NT2/D1 (cell line): ENCODE measurements around the gene ZNF844.

ENCODE experiments used
- DNase-seq: peaks from one replicate; pipeline ENCODE4 v3.0.0-alpha.2; 2011; ENCODE audit warnings: low read depth, low spot score
- H3K27me3 ChIP-seq: 2 replicates; pipeline ENCODE4 v1.6.0; 2011; ENCODE audit warnings: mild to moderate bottlenecking; ENCODE audit not compliant: insufficient read length, insufficient read depth
- H3K36me3 ChIP-seq: 2 replicates; pipeline ENCODE4 v1.6.1; 2011; ENCODE audit warnings: mild to moderate bottlenecking, low read length, mixed read lengths; ENCODE audit not compliant: insufficient read depth, insufficient read length
- H3K4me1 ChIP-seq: 2 replicates; pipeline ENCODE4 v1.5.1; 2011; ENCODE audit not compliant: insufficient read depth, insufficient read length
- H3K4me3 ChIP-seq: 2 replicates; pipeline ENCODE4 v1.5.1; 2011; ENCODE audit warnings: low read depth; ENCODE audit not compliant: insufficient read length
- H3K9ac ChIP-seq: 2 replicates; pipeline ENCODE4 v1.6.0; 2011; ENCODE audit warnings: low read depth; ENCODE audit not compliant: insufficient read length
- H3K9me3 ChIP-seq: 2 replicates; pipeline ENCODE4 v1.5.1; 2011; ENCODE audit warnings: mild to moderate bottlenecking, low read length; ENCODE audit not compliant: insufficient read depth
- SUZ12 ChIP-seq: IDR thresholded peaks from 2 replicates; pipeline ENCODE4 v1.6.1; 2011; ENCODE audit not compliant: insufficient read length, insufficient read depth; ENCODE audit errors: extremely low read depth
- YY1 ChIP-seq: IDR thresholded peaks from 2 replicates; pipeline ENCODE4 v1.6.1; 2011; ENCODE audit not compliant: insufficient read length, insufficient read depth
- ZNF274 ChIP-seq: IDR thresholded peaks from 2 replicates; pipeline ENCODE4 v1.6.1; 2011; ENCODE audit warnings: mild to moderate bottlenecking, low read depth, low read length

ZNF844 gene

DNA sequence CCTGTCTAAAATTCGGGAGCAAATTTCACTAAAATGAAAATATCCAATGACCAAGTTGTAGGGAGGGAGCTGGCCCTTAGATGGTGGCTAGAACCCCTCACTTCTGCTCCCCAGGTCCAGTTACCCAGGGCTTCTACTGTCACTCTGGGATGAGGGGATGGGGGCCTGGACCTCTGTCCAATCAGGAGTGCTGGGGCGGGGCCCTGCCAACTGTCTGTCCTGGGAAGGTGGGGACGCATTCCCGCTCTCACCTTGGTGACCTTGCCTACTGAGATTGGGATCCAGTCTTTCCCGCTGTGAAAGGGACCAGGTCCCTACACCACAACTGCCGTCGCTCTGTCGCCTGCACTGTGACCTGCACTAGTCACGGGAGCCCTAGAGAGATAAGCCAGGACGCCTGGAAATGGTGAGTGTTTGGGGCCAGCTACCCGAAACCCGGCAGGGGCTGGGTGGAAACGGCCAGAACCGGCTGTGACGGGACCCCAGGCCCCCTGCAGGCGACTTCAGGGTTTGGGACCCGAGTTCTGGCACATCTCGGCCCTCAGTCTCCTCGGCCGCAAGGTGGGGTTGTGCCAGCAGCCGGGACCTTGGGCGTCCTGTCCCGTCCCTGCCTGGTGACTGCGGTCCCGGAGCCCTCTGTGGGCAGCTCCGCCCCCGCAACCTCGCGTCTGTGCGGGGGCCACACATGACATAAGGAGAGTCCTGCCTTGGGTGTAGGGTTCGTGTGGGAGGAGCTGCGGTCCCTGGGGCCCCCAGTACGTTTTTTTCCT lies 52.9 kb downstream of the ZNF844 start:
- Histone ChIP-seq H3K36me3 (peaks cover 53% of the 10 kb centered on the region), H3K27me3 (no peaks in the 10 kb centered on the region), H3K4me1 (peaks cover 6% of the 10 kb centered on the region), H3K4me3 (no peak overlapping the region), H3K9me3 (peaks cover 20% of the 10 kb centered on the region), H3K9ac (no peak overlapping the region)
- TF ChIP-seq SUZ12 = no peak
- TF ChIP-seq YY1 = no peak
- no peak for TF ChIP-seq ZNF274
- no peak for DNase-seq

DNA sequence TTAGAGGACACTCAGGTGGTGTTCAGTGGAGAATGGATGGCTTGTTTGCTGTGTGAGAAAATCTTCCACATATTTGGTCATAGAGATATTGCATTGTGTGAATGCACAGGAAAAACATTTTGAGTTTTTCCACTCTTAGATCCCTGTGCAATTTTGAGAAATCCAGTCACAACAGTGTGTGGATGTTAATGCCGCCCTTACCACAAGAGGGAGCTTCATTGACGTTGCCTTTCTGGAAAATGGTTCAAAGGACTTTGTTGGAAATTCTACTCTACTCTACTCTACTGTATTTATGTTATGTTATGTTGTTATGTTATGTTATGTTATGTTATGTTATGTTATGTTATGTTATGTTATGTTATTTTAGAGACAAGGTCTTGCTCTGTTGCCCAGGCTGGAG lies 62.2 kb downstream of the ZNF844 start:
- peaks cover 11% of the 10 kb centered on the region for H3K9me3 ChIP-seq
- no peak for DNase-seq

More for the DNA sequence above, 62.2 kb downstream of the ZNF844 start:
- H3K36me3 ChIP-seq = peaks cover 12% of the 10 kb centered on the region
- no peaks in the 10 kb centered on the region for H3K4me1 ChIP-seq
- no peak overlapping the region for H3K9ac ChIP-seq
- H3K27me3 ChIP-seq = no peaks in the 10 kb centered on the region
- no peak for TF ChIP-seq YY1
- TF ChIP-seq ZNF274 = no peak
- TF ChIP-seq SUZ12 = no peak
- H3K4me3 ChIP-seq = no peak overlapping the region
